OCI-LY3 (cell line): ENCODE results near the gene POLN.
"Not testable (repeated sequence)": the region's sequence is repeated elsewhere in the genome, so short reads cannot be mapped to it uniquely, and the experiment has no call there.

ENCODE experiments used
- H2AFZ ChIP-seq: fragments of 200-600, 300-600 bp; shearing (Covaris generic); 2 replicates; pipeline ENCODE4 v1.6.0; 2014; ENCODE audit warnings: antibody characterized with exemption, low read depth, low read length
- H3K27ac ChIP-seq: fragments of 200-600, 300-600 bp; sonication (generic); 2 replicates; pipeline ENCODE4 v1.5.1; 2014; ENCODE audit warnings: mild to moderate bottlenecking, low read length, moderate library complexity, mixed read lengths
- H3K27me3 ChIP-seq: fragments of 200-600, 300-600 bp; sonication (generic); 2 replicates; pipeline ENCODE4 v1.6.1; 2014; ENCODE audit warnings: low read depth, low read length, mixed read lengths
- H3K36me3 ChIP-seq: fragments of 200-600, 300-600 bp; sonication (generic); replicated peaks from 2 replicates; pipeline ENCODE3; 2014; ENCODE audit warnings: low read depth, low read length, mixed read lengths
- H3K4me1 ChIP-seq: fragments of 300-600, 200-600 bp; sonication (generic); 2 replicates; pipeline ENCODE4 v1.6.1; 2014; ENCODE audit warnings: low read length, mixed read lengths
- H3K4me2 ChIP-seq: fragments of 200-600, 300-600 bp; sonication (generic); 2 replicates; pipeline ENCODE4 v1.6.1; 2014; ENCODE audit warnings: low read length, mixed read lengths
- H3K4me3 ChIP-seq: fragments of 300-600, 200-600 bp; sonication (generic); 2 replicates; pipeline ENCODE4 v1.5.1; 2014; ENCODE audit warnings: antibody characterized with exemption, mild to moderate bottlenecking, low read length, moderate library complexity
- H3K79me2 ChIP-seq: fragments of 300-600, 200-600 bp; shearing (Covaris generic); 2 replicates; pipeline ENCODE4 v1.6.1; 2014; ENCODE audit warnings: mild to moderate bottlenecking, low read length, mixed read lengths
- H3K9ac ChIP-seq: fragments of 300-600, 200-600 bp; shearing (Covaris generic); 2 replicates; pipeline ENCODE4 v1.6.0; 2014; ENCODE audit warnings: mild to moderate bottlenecking, low read length, moderate library complexity
- H3K9me3 ChIP-seq: fragments of 200-600, 300-600 bp; shearing (Covaris generic); 2 replicates; pipeline ENCODE4 v1.6.1; 2014; ENCODE audit warnings: low read length, mixed read lengths; ENCODE audit not compliant: insufficient read depth
- H4K20me1 ChIP-seq: fragments of 200-600, 300-600 bp; sonication (generic); 2 replicates; pipeline ENCODE4 v1.6.1; 2016; ENCODE audit warnings: low read length, mixed read lengths; ENCODE audit not compliant: insufficient read depth
- CTCF ChIP-seq: fragments of 200-600, 300-600 bp; sonication (generic); IDR thresholded peaks from 2 replicates; pipeline ENCODE4 v1.5.1; 2014; ENCODE audit warnings: antibody characterized with exemption, low read length, low read depth
- EZH2phosphoT487 ChIP-seq: fragments of 200-600 bp; shearing (Covaris generic); IDR thresholded peaks from 2 replicates; pipeline ENCODE4 v1.6.1; 2018; ENCODE audit warnings: antibody characterized with exemption, mixed run types, low read depth

The POLN gene

GRCh38 chr4:2027120-2027519 is 214.8 kb downstream of the POLN start:
- H3K9me3 ChIP-seq, H3K4me3 ChIP-seq, H4K20me1 ChIP-seq: not testable (repeated sequence)

GRCh38 chr4:2025817-2026216 is 216.1 kb downstream of the POLN start:
- TF ChIP-seq EZH2phosphoT487 (no peak), CTCF (no peak)
- H3K27me3 ChIP-seq = peaks cover 5% of the 10 kb centered on the region; the same call in 1 of the 2 replicates
- 0 out of 2 replicates have a peak, but pooled peaks cover 7% of the 10 kb centered on the region for H3K9me3 ChIP-seq
- no peaks in the 10 kb centered on the region for H3K79me2 ChIP-seq
- H3K4me2 ChIP-seq = no peak overlapping the region
- H3K27ac ChIP-seq = no peak overlapping the region
- H3K4me3 ChIP-seq = no peak overlapping the region
- no peaks in the 10 kb centered on the region for H3K36me3 ChIP-seq
- H2AFZ ChIP-seq = no peak overlapping the region
- H3K9ac ChIP-seq = no peak overlapping the region
- no peaks in the 10 kb centered on the region for H4K20me1 ChIP-seq
- no peaks in the 10 kb centered on the region for H3K4me1 ChIP-seq

More at GRCh38 chr4:2027120-2027519, 214.8 kb downstream of the POLN start:
- H3K9ac ChIP-seq, H3K27me3 ChIP-seq, H3K4me1 ChIP-seq, H2AFZ ChIP-seq, H3K36me3 ChIP-seq, H3K27ac ChIP-seq, H3K79me2 ChIP-seq, H3K4me2 ChIP-seq: not testable (repeated sequence)

- no peaks in the 10 kb centered on the region for H3K4me1 ChIP-seq
- H3K9ac ChIP-seq = no peak overlapping the region
- no peaks in the 10 kb centered on the region; the same call in 1 of the 2 replicates for H3K27me3 ChIP-seq
- H4K20me1 ChIP-seq = no peaks in the 10 kb centered on the region
- 0 out of 2 replicates have a peak, but pooled peaks cover 7% of the 10 kb centered on the region for H3K9me3 ChIP-seq
- H3K27ac ChIP-seq = no peak overlapping the region
- H2AFZ ChIP-seq = no peak overlapping the region
- H3K4me2 ChIP-seq = no peak overlapping the region
- H3K36me3 ChIP-seq = no peaks in the 10 kb centered on the region
- no peak overlapping the region for H3K4me3 ChIP-seq
- H3K79me2 ChIP-seq = no peaks in the 10 kb centered on the region
- no peak for TF ChIP-seq CTCF
- no peak for TF ChIP-seq EZH2phosphoT487
Measured at GRCh38 chr4:2024683-2025082, 217.2 kb downstream of the POLN start.
